Endothelial cell of umbilical vein (primary cell): ENCODE data around the gene TH.

ENCODE experiments used
- CTCF ChIP-seq, 2 donors: IDR thresholded peaks; 1 replicate in 1 of 2; 2 replicates in 1 of 2; pipeline ENCODE4 v1.5.1; 2011; ENCODE audit warnings: low read length in 2 of 2, mild to moderate bottlenecking in 2 of 2, moderate library complexity in 2 of 2, control low read depth in 1 of 2, inconsistent platforms in 1 of 2, low read depth in 1 of 2; ENCODE audit not compliant: insufficient read depth in 1 of 2; ENCODE audit errors: extremely low read depth in 1 of 2
- POLR2A ChIP-seq: IDR thresholded peaks from 2 replicates; pipeline ENCODE4 v1.6.1; 2012; ENCODE audit warnings: low read depth, mild to moderate bottlenecking, control low read depth, low read length
- POLR2AphosphoS5 ChIP-seq: IDR thresholded peaks from 2 replicates; pipeline ENCODE4 v1.6.1; 2012; ENCODE audit warnings: low read depth, mild to moderate bottlenecking, control low read depth, low read length, moderate library complexity; ENCODE audit not compliant: insufficient read depth

- no peak for TF ChIP-seq POLR2A
- TF ChIP-seq CTCF (IDR thresholded peaks at IDR 0.05; ENCODE audit: extremely low read depth in 1 of 2, insufficient read depth in 1 of 2, low read depth in 1 of 2, low read length in 2 of 2) = no peak
- TF ChIP-seq POLR2AphosphoS5 = no peak
These were observed 13.3 kb downstream of the TH start for GRCh38 chr11:2158296-2158737.
